Skeletal muscle cell (primary cell): ENCODE data around the gene IFT25.
"Not testable (repeated sequence)": the region's sequence is repeated elsewhere in the genome, so short reads cannot be mapped to it uniquely, and the experiment has no call there.

Source experiments
- DNase-seq: peaks from one replicate; pipeline ENCODE4 v3.0.0-alpha.2; 2010; ENCODE audit warnings: low read depth
- H3K4me3 ChIP-seq: 2 replicates; pipeline ENCODE4 v1.5.1; 2011; ENCODE audit warnings: low read depth, mild to moderate bottlenecking, control low read depth, low read length, moderate library complexity

The IFT25 gene

DNA sequence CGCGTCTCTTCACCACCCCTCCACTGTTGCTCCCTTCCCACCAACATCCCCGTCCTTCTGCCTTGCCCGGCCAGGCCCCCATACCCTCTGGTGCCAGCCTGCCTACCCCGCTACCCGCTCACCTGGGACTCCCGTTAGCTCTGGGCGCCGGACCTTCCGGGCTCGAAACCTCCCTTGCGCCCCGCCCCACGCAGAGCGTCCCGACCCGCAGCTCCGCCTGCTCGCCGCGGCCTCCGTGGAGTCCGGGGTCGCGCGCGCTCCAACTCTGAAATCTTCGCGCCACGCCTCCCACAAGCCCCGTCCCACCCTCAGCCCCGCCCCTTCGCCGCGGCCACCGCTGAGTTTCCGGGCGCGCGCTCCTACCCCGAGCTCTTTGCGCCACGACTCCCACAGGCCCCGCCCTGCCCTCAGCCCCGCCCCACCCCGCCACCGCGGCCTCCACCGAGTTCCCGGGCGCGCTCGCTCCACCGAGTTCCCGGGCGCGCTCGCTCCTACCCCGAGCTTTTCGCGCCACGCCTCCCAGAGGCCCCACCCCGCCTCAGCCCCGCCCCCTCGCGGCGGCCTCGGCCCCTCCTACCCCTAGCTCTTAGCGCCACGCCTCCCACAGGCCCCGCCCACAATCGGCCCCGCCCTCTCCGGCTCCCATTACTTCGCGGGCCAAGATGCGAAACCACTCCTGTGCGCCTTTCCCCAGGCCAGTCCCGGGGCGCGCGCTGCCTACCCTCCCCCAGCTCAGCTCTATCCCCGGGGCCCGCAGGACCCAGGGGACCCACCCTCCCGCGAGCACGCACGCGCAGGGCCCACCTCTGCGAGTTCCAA, at the start of gene IFT25:
TSS of gene IFT25 (minus strand) at position 267 of the 819 bp plus-strand sequence. CDS start 5,617 bp downstream, outside the sequence.
- peak within 1 kb of the TSS; percentile 82 for H3K4me3 ChIP-seq
- peak; percentile 81 for DNase-seq

DNA sequence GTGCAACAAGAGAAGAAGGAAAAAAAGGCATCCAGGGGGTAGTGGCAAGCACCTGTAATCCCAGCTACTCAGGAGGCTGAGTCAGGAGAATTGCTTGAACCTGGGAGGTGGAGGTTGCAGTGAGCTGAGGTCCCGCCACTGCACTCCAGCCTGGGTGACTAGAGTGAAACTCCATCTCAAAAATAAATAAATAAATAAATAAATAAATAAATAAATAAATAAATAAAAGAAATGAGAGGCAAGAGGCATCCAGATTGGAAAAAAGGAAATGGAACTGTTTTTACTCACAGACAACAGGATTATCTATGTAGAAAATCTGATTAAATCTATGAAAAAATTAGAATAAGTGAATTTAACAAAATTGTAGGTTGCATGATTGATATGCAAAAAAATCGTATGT, 49.0 kb upstream of the IFT25 start:
- DNase-seq, H3K4me3 ChIP-seq: not testable (repeated sequence)

DNA sequence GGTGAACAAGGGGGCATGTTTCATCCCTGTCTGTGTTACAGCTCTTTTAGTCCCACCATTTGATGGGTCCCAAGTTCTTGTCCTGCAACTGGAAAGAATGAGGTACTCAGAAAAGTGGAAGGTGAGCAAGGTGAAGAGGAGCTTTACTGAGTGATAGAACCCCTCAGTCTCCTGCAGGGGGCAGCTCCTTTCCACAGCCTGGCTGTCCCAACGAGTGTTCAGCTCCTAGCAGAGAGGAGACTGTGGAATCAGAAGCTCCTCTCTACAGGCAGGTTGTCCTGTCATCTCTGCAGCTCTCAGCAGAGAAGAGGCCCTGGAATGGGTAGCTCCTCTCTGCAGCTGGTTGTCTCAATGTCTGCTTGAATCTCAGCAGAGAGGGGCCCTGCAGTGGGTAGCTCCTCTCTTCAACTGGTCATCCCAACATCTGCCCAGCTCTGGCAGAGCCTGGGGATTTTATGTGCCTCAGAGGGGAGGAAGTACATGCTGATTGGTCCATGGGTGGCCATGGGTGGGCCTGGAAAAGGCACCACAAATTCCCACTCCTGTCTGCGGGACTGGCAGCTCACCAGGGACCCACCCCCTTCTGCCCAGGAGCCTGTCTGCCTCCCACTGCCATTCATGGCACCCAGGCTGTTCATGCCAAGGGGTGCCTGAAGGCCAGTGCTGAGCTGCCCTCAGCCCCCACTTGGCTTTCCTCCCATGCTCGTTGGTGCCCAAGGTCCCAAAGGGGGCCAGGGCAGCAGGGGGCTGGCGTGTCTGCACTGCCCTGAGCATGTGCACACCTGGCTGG, 46.8 kb upstream of the IFT25 start:
- no peak for DNase-seq
- no peak overlapping the region for H3K4me3 ChIP-seq

DNA sequence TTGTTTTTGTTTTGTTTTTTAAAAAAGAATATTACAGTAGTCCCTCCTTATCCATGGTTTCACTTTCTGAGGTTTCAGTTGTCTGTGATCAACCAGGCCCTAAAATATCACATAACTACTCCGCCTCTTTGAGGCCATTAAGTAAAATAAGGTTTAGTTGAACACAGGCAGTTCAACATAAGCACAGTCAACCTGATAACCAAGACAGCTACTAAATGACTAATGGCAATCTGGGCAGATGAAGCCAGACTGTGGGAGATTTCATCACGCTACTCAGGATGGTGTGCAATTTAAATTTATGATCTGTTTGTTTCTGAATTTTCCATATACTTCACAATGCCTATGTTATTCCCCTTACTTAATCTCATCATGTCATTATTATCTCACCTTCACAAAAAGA, 42.4 kb upstream of the IFT25 start:
- H3K4me3 ChIP-seq: no peak overlapping the region
- peak; percentile 14 for DNase-seq

GRCh38 chr1:53986458-53986857, 41.0 kb upstream of the IFT25 start:
- DNase-seq: no peak

GRCh38 chr1:53984726-53985125, 39.2 kb upstream of the IFT25 start:
- no peak overlapping the region for H3K4me3 ChIP-seq
- no peak for DNase-seq

More at GRCh38 chr1:53986458-53986857, 41.0 kb upstream of the IFT25 start:
- H3K4me3 ChIP-seq: no peak overlapping the region

DNA sequence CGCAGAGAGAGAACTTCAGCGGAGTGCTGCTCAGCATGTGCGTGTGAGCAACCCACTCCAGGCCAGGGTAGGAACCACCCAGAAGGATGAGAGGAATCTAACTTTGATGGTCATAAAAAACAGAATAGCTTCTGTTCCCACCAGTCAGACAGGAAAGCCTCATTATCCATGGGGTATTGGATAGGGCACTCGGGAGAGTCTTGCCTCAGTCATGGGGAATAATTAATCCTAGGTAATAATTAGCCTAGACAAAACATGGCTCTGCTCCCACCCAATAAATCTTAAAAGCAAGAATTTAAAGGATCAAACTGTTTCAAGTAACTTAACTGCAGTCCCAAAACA, 37.2 kb upstream of the IFT25 start:
- no peak for DNase-seq
- peak overlapping the region; percentile 31 for H3K4me3 ChIP-seq

- no peak for DNase-seq
- H3K4me3 ChIP-seq: peak overlapping the region; percentile 31
Measured at GRCh38 chr1:53982034-53982762, 36.7 kb upstream of the IFT25 start.

DNA sequence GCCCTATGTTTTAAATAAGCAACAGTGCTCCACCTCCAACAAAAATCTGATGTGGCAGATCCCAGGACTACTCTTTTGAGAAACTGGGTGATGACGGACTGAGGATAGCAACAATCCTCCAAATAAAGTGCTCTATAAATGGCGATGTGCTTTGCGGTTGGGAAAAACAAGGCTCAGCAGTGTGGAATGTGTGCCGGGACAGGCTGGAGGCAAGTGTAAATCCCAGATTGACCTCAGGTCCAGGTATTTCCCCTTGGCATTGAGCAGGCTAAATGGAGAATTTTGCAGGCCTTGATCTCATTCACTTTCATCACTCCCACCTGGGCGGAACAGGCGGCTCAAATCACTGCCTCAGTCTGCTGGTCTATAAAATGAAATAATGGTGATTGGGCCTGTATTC, 35.7 kb upstream of the IFT25 start:
- H3K4me3 ChIP-seq: no peak overlapping the region
- no peak for DNase-seq

DNA sequence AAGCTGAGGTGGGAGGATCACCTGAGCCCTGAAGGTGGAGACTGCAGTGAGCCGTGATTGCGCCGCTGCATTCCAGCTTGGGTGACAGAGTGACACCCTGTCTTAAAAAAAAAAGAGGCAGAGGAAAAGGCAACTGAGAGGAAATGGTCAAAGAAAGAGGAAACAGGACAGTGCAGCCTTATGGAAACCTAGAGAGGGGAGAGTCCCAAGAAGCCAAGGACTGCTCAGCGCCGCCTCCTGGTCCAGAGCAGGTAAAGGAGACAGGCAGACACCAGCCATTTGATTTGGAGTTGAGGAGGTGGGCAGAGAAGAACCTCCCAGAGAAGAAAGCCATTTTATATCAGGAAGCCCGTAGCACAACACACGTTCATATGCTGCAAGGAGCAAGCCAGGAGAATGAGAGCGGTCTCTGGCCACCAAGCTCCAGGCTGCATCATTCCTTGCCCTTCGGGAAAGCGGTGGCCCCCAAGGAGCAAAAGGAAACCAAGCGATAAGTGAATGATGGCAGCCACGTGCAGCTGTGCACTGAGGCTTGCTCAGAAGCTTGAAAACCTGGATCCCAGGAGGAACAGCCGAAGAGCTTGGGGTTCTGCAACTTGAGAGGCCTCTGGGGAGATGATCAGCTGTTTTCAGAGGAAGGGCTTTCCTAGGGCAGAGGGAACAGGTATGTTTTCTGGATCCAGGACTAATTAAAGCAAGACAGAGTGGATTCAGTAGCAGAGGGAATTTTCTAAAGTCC, 34.4 kb upstream of the IFT25 start:
- no peak for DNase-seq
- H3K4me3 ChIP-seq: no peak overlapping the region

DNA sequence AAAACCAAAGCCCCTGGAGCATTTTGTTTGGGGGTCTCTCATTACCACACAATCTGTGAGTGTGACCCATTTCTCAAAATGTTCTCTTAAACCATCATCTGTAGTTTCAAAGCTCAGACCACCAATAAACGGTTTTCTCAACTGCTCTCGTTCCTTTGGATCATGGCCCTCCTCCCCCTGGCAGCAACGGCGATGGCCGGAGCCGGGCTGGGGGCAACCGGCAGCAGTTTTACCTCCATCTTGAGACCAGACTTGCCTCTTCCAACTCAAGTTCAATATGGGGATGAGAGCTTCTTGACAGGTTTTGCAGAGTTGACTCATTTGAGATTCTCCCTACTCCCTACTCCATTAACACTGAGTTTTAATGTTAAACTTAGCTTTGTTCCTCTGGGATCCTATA, 30.4 kb upstream of the IFT25 start:
- no peak overlapping the region for H3K4me3 ChIP-seq
- no peak for DNase-seq

DNA sequence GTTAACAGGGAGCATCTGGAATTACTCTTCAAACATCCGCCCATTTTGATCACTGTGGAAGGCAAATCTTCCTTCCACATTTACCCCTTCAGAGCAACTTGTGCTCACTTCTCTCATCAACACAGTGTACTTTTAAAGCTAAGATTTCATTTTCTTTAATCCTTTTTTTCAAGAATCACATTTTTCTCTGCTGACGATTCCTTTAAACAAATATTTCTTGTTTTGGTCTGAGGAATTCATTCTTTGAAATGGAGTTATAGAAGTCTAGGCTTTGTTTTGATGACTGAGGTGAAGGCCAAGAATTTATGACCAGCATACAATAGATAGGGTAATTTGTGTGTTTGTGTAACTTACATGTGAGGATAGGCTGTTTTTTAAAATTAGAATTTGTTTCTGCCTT, 26.2 kb upstream of the IFT25 start:
- H3K4me3 ChIP-seq: no peak overlapping the region
- DNase-seq: no peak

- H3K4me3 ChIP-seq, DNase-seq: not testable (repeated sequence)
Measured at GRCh38 chr1:53969323-53969722, 23.8 kb upstream of the IFT25 start.

DNA sequence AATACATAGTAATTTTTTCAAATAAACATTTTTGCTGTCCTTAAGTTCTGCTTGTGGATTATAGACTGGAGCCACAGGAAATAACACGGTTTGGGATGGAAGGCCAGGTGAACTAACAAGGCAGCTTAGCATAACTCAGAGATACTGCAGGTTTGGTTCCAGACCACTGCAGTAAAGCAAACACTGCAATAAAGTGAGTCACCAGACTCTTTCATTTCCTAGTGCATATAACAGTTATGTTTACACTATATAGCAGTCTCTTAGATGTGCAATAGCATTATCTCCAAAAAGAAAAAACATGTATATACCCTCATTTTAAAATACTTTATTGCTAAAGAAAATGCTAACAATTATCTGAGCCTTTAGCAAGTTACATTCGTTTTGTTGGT, 22.6 kb upstream of the IFT25 start:
- no peak overlapping the region for H3K4me3 ChIP-seq
- no peak for DNase-seq

DNA sequence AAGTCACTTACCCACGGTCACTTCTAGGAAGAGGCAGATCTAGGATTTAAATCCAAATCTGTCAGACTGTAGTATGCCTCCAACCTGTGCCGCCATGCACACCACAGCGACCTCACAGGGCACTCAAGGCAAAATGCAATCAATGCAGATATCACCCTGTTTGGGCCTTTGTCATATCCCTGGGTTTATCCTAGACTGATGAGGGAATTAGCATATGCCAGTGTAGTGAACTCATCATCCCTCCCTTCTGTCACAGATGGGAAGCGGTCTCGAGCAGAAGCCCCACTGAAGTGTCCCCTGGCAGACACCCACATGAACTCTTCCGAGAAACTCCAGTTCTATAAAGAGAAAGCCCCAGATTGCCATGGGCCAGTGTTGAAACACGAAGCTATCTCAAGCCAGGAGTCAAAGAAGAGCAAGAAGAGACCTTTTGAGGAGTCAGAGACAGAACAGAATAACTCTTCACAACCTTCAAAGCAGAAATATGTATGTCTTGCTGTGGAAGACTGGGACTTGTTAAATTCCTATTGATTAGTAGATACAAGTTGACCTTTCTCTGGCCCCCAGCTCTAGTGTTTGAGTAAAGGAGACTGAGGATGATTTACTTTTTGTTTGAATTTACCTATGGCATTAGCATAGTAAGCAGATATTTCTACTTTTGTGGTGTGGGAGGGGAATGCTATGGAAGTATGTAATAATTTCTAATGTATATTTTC, 22.1 kb upstream of the IFT25 start:
- H3K4me3 ChIP-seq: no peak overlapping the region
- DNase-seq: no peak

DNA sequence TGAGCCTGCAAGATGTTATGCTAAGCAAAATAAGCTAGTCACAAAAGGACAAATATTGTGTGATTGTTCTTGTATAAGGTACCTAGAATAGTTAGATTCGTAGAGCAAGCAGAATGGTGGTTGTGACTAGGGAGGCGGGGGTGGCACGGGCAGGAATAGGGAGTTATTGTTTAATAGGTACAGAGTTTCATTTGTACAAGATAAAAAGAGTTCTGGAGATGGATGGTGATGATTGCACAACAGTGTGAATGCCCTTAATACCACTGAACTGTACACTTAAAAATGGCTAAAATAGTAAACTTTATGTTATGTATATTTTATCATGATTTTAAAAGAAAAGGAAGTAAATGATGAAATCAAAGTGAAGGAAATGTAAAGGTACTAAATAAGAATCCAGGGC, 21.3 kb upstream of the IFT25 start:
- H3K4me3 ChIP-seq: no peak overlapping the region
- DNase-seq: no peak

GRCh38 chr1:53964109-53964508, 18.6 kb upstream of the IFT25 start:
- DNase-seq: no peak
- H3K4me3 ChIP-seq: no peak overlapping the region

DNA sequence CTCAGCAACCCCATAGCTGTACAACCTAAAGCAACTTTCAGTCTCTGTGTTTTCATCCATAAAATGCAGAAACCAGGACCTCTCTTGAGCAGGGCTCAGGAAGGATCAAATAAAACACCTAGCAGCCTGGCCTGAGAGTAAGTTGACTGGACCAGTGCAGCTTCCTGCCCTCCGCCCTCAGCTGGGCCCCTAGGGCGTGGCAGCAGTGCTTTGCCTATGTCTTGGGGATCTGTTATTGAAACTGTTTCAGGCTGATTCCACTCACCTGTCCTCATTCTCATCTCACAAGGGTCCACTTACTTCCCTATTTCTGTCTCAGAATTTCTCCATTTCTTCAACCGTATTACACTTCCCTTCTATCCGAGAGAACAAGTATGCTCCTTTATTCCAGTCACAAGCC, 18.0 kb upstream of the IFT25 start:
- no peak for DNase-seq

DNA sequence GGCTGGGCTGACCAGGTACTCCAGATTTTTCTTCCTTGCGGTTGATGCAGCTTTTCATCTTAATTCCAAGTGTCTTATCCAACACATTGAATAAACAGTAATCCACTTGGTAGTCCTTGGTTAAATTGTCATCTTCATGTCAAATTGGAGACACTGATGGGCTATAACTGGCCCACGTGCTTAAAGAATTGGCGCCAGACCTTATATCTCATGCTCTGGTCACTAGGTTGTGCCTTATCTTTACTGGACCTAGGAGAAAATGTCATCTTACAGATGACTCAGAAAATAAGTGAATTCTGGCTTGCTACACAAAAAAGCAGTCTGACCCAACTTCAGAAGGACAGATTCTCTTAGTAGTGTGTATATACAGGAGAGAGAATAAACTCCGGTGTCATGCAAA, 16.9 kb upstream of the IFT25 start:
- no peak for DNase-seq
- no peak overlapping the region for H3K4me3 ChIP-seq

More for the DNA sequence above, 18.0 kb upstream of the IFT25 start:
- H3K4me3 ChIP-seq: no peak overlapping the region
